HCT116 (cell line): ENCODE data around the gene NHLRC3. TPM values are rescaled to one million over a fixed set of nuclear protein-coding genes. Genes with fewer than 3 reads are reported as not detected.

Source experiments
- ATAC-seq: fragments of 200-7000 bp; cut with Tn5 transposase; 2 replicates; pipeline ENCODE4 v1.9.1; 2020; ENCODE audit warnings: mild to moderate bottlenecking, moderate library complexity
- BruUV-seq: library from RNA; stranded (reverse); fragments of 400-500 nt; replicated peaks from 2 replicates; lab custom pipeline; 2021; lab: Mats Ljungman, UMichigan
- CTCF ChIA-PET: fragments of 300-600 bp; sonication (Branson Sonifier 250); formaldehyde crosslinking; loops from one replicate; lab custom pipeline; 2021; ENCODE audit warnings: antibody characterized with exemption; lab: Charles Lee
- POLR2A ChIA-PET: fragments of 300-600, 350-600 bp; sonication (Branson Sonifier 250); formaldehyde crosslinking; loops from one replicate; lab custom pipeline; 2021; ENCODE audit warnings: antibody characterized with exemption; lab: Charles Lee
- RAD21 ChIA-PET, 2 experiments: fragments of 300-600 bp; sonication (Branson Sonifier 250); formaldehyde crosslinking; loops; one replicate each; lab custom pipeline; 2023; ENCODE audit warnings: low total read pairs in 2 of 2; ENCODE audit not compliant: uncharacterized antibody in 2 of 2, unreplicated experiment in 2 of 2, low non-redundant PET in 1 of 2; lab: Charles Lee
- DNase-seq: peaks from one replicate; pipeline ENCODE4 v3.0.0-alpha.2; 2010; ENCODE audit warnings: low read depth, low spot score
- H2AFZ ChIP-seq: fragments of 200-600 bp; shearing (Covaris generic), sonication (generic); 2 replicates; pipeline ENCODE4 v1.6.1; 2017; ENCODE audit warnings: low read depth, mixed run types, mixed read lengths, antibody characterized with exemption, low read length; ENCODE audit not compliant: poor library complexity, severe bottlenecking
- H3K27ac ChIP-seq: 2 replicates; pipeline ENCODE4 v1.5.1; 2012; ENCODE audit warnings: low read depth, low read length
- H3K27me3 ChIP-seq: fragments of 200-600 bp; sonication (generic); 2 replicates; pipeline ENCODE4 v1.6.1; 2016; ENCODE audit warnings: mixed run types, low read length, mixed read lengths; ENCODE audit not compliant: insufficient read depth
- H3K36me3 ChIP-seq, 2 experiments: fragments of 200-500 bp in 1 of 2; fragments of 200-600 bp in 1 of 2; sonication (Bioruptor generic) in 1 of 2; sonication (generic) in 1 of 2; 2 replicates each; pipeline versions ENCODE4 v1.5.1 to v1.6.1; 2014 to 2016; ENCODE audit warnings: low read length in 2 of 2, inconsistent platforms in 1 of 2, mixed read lengths in 1 of 2, mixed run types in 1 of 2; ENCODE audit not compliant: insufficient read depth in 2 of 2, control insufficient read depth in 1 of 2
- H3K4me1 ChIP-seq, 2 experiments: fragments of 200-600 bp in 1 of 2; sonication (generic) in 1 of 2; 2 replicates each; pipeline versions ENCODE4 v1.5.1 to v1.6.1; 2012 to 2017; ENCODE audit warnings: low read length in 2 of 2, inconsistent platforms in 1 of 2, mild to moderate bottlenecking in 1 of 2, mixed read lengths in 1 of 2, mixed run types in 1 of 2, moderate library complexity in 1 of 2; ENCODE audit not compliant: insufficient read depth in 2 of 2, control insufficient read depth in 1 of 2
- H3K4me2 ChIP-seq: fragments of 200-600 bp; sonication (generic); 2 replicates; pipeline ENCODE4 v1.6.1; 2017; ENCODE audit warnings: mixed run types, low read length, mixed read lengths
- H3K4me3 ChIP-seq, 2 experiments: fragments of 200-600 bp in 1 of 2; sonication (generic) in 1 of 2; replicated peaks in 1 of 2; 2 replicates each; pipeline ENCODE4 v1.5.1; 2011 to 2016; ENCODE audit warnings: low read length in 2 of 2, control low read depth in 1 of 2, low read depth in 1 of 2, mild to moderate bottlenecking in 1 of 2, mixed read lengths in 1 of 2, mixed run types in 1 of 2
- H3K79me2 ChIP-seq: fragments of 200-600 bp; sonication (generic); 2 replicates; pipeline ENCODE4 v1.6.1; 2017; ENCODE audit warnings: mild to moderate bottlenecking, mixed run types, low read length, moderate library complexity, mixed read lengths; ENCODE audit not compliant: insufficient read depth
- H3K9ac ChIP-seq: fragments of 200-600 bp; sonication (generic); 2 replicates; pipeline ENCODE4 v1.6.1; 2016; ENCODE audit warnings: low read length, mixed read lengths
- H3K9me2 ChIP-seq: fragments of 200-600 bp; sonication (generic), shearing (Covaris generic); 2 replicates; pipeline ENCODE4 v1.6.1; 2017; ENCODE audit warnings: mixed run types, mild to moderate bottlenecking, moderate library complexity; ENCODE audit not compliant: insufficient read depth
- H3K9me3 ChIP-seq, 2 experiments: fragments of 200-500 bp in 1 of 2; fragments of 200-600 bp in 1 of 2; sonication (Bioruptor generic) in 1 of 2; sonication (generic) in 1 of 2; 2 replicates each; pipeline ENCODE4 v1.6.1; 2014 to 2017; ENCODE audit warnings: low read length in 2 of 2, mixed read lengths in 2 of 2, inconsistent platforms in 1 of 2, low read depth in 1 of 2, mild to moderate bottlenecking in 1 of 2, mixed run types in 1 of 2, moderate library complexity in 1 of 2; ENCODE audit not compliant: control insufficient read depth in 1 of 2, insufficient read depth in 1 of 2
- H4K20me1 ChIP-seq: fragments of 200-600 bp; sonication (generic), shearing (Covaris generic); 2 replicates; pipeline ENCODE4 v1.6.1; 2017; ENCODE audit warnings: mixed run types, mild to moderate bottlenecking, moderate library complexity; ENCODE audit not compliant: insufficient read depth
- CEBPB ChIP-seq: IDR thresholded peaks from 2 replicates; pipeline ENCODE4 v1.6.1; 2012; ENCODE audit warnings: low read depth
- CTCF ChIP-seq, 3 experiments: fragments of 200-600 bp in 1 of 3; sonication (generic) in 1 of 3; IDR thresholded peaks in 2 of 3; conservative IDR thresholded peaks in 1 of 3; 2 replicates each; pipeline ENCODE4 v1.5.1; 2012 to 2017; ENCODE audit warnings: low read depth in 2 of 3, low read length in 2 of 3, antibody characterized with exemption in 1 of 3, borderline replicate concordance in 1 of 3, control low read depth in 1 of 3, mild to moderate bottlenecking in 1 of 3, mixed read lengths in 1 of 3, mixed run types in 1 of 3, moderate library complexity in 1 of 3; ENCODE audit not compliant: insufficient read depth in 1 of 3
- EGR1 ChIP-seq: IDR thresholded peaks from 2 replicates; pipeline ENCODE4 v1.6.1; 2012; ENCODE audit warnings: low read depth
- ELF1 ChIP-seq: IDR thresholded peaks from 2 replicates; pipeline ENCODE4 v1.6.1; 2012; ENCODE audit warnings: low read depth, borderline replicate concordance
- EZH2phosphoT487 ChIP-seq: fragments of 200-600 bp; IDR thresholded peaks from 2 replicates; pipeline ENCODE4 v1.6.1; 2018; ENCODE audit warnings: antibody characterized with exemption, borderline replicate concordance
- POLR2AphosphoS5 ChIP-seq: IDR thresholded peaks from 2 replicates; pipeline ENCODE4 v1.6.1; 2011; ENCODE audit warnings: mild to moderate bottlenecking, low read depth, low read length, moderate library complexity
- REST ChIP-seq: IDR thresholded peaks from 2 replicates; pipeline ENCODE4 v1.6.1; 2012; ENCODE audit warnings: low read depth
- SIN3A ChIP-seq: IDR thresholded peaks from 2 replicates; pipeline ENCODE4 v1.6.1; 2012; ENCODE audit warnings: low read depth
- ZBTB33 ChIP-seq: IDR thresholded peaks from 2 replicates; pipeline ENCODE4 v1.6.1; 2011; ENCODE audit warnings: mild to moderate bottlenecking, low read length, moderate library complexity; ENCODE audit not compliant: insufficient replicate concordance; ENCODE audit errors: extremely low read depth
- ZNF274 ChIP-seq: fragments of 200-500 bp; sonication (Bioruptor generic); IDR thresholded peaks from 2 replicates; pipeline ENCODE4 v1.6.1; 2014; ENCODE audit warnings: mild to moderate bottlenecking, low read depth, low read length, inconsistent platforms
- intact Hi-C: fragments of 100-400 bp; cut with micrococcal nuclease; formaldehyde crosslinking; loops from 2 replicates; pipeline ENCODE4 v1.10.0; 2022
- total RNA-seq: library from RNA; stranded (reverse); gene quantifications from one replicate; pipeline ENCODE4 v1.2.1, GENCODE V29; 2021; ENCODE audit not compliant: unreplicated experiment

Gene NHLRC3
- total RNA-seq, 1 experiment from 2014 or later = 7.2 TPM

GRCh38 chr13:39072842-39073241 is 34.6 kb downstream of the NHLRC3 start:
- Histone ChIP-seq H3K79me2 (no peaks in the 10 kb centered on the region), H3K9me3 (no peaks in the 10 kb centered on the region), H3K4me3 (no peak overlapping the region), H3K36me3 (no peaks in the 10 kb centered on the region), H2AFZ (no peak overlapping the region), H3K4me1 (no peaks in the 10 kb centered on the region), H3K27me3 (peaks cover 43% of the 10 kb centered on the region; the same call in 1 of the 2 replicates), H3K27ac (no peak overlapping the region), H4K20me1 (no peaks in the 10 kb centered on the region), H3K9ac (no peak overlapping the region), H3K4me2 (no peak overlapping the region), H3K9me2 (no peaks in the 10 kb centered on the region)
- no peak for DNase-seq
- ChIA-PET RAD21 (no interaction called here), POLR2A (no interaction called here), CTCF (interaction anchor here (1.6 kb wide), 1 partner anchor 539 kb away, joined by 4 read pairs; no protein-coding TSS in a partner anchor)
- BruUV-seq = no TSS peak
- ATAC-seq = no peak
- intact Hi-C loops = no loop called here
- TF ChIP-seq ZNF274 (no peak), EZH2phosphoT487 (no peak), REST (no peak), POLR2AphosphoS5 (no peak), SIN3A (no peak), CTCF (IDR thresholded peaks at IDR 0.05 in 2 of 3, conservative IDR thresholded peaks at IDR 0.05 in 1 of 3; ENCODE audit: borderline replicate concordance in 1 of 3, insufficient read depth in 1 of 3, low read depth in 2 of 3, low read length in 2 of 3) (no peak), ZBTB33 (no peak), CEBPB (no peak), ELF1 (no peak), EGR1 (no peak)
